A673 (cell line): ENCODE data around the gene SELENOV.

Experiments used
- EZH2 ChIP-seq: fragments of 200-600 bp; sonication (generic); IDR thresholded peaks from 2 replicates; pipeline ENCODE4 v1.6.1; 2017; ENCODE audit warnings: borderline replicate concordance, low read depth, mild to moderate bottlenecking, mixed read lengths, antibody characterized with exemption, low read length; ENCODE audit not compliant: poor library complexity, severe bottlenecking
- TF ChIP-seq, protein P1 (sequence below): fragments of 300-800, 200-600 bp; sonication (generic); conservative IDR thresholded peaks from 2 replicates; pipeline ENCODE4 v1.5.1; 2017; ENCODE audit warnings: low read depth, mild to moderate bottlenecking, antibody characterized with exemption, low read length, moderate library complexity, mixed read lengths

DNA sequence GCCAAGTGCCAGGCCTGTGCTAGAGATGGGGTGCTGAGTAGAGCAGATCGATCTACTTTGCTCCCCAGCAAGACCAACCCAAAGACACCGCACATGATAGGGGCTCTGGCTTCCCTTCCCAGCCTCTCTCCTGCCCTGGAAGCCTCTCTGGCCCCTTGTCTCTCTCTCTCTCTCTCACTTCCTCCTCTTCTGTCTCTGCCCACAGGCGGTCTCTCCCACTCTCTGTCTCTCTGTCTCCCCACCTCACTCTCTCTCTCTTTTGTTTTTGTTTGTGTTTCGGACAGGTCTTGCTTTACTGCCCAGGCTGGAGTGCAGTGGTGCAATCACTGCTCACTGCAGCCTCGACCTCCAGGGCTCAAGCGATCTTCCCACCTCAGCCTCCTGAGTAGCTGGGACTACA lies 1.3 kb downstream of the SELENOV start:
- TF ChIP-seq, protein P1, sequence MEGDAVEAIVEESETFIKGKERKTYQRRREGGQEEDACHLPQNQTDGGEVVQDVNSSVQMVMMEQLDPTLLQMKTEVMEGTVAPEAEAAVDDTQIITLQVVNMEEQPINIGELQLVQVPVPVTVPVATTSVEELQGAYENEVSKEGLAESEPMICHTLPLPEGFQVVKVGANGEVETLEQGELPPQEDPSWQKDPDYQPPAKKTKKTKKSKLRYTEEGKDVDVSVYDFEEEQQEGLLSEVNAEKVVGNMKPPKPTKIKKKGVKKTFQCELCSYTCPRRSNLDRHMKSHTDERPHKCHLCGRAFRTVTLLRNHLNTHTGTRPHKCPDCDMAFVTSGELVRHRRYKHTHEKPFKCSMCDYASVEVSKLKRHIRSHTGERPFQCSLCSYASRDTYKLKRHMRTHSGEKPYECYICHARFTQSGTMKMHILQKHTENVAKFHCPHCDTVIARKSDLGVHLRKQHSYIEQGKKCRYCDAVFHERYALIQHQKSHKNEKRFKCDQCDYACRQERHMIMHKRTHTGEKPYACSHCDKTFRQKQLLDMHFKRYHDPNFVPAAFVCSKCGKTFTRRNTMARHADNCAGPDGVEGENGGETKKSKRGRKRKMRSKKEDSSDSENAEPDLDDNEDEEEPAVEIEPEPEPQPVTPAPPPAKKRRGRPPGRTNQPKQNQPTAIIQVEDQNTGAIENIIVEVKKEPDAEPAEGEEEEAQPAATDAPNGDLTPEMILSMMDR: no peak
- no peak for TF ChIP-seq EZH2
